HG03097 (cell line): ENCODE results near the gene ADAM29.
"Not testable (repeated sequence)": the region's sequence is repeated elsewhere in the genome, so short reads cannot be mapped to it uniquely, and the experiment has no call there.

Source experiments
- ATAC-seq: cut with Tn5 transposase; IDR thresholded peaks from one replicate; pipeline ENCODE4 v1.9.1; 2021; ENCODE audit not compliant: unreplicated experiment, low FRiP score

ADAM29 gene

DNA sequence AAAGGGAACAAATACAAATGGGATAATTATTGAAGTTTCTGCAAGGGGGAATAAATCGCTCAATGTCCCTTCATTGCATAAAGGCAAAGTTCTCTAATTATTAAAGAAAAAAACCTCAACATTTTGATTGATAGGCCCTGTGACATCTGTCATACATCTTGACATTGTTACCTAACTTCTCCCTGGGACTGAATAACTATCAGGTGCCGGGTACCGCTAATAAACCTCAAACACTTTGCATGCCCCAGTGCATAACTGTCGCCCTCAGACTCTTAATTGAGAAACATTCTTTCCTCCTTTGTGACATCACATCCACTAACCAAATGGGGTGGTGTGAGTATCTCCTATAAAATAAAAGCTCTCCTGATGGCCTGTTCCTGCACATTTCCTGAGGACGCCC, at the start of gene ADAM29:
Gene ADAM29 (plus strand): TSS at position 301 of the 400 bp plus-strand sequence. CDS start 57,168 bp downstream, outside the sequence.
- ATAC-seq = no peak

GRCh38 chr4:174869339-174869738, 48.8 kb upstream of the ADAM29 start:
- ATAC-seq = no peak

GRCh38 chr4:174870311-174870710, 47.8 kb upstream of the ADAM29 start:
- no peak for ATAC-seq

DNA sequence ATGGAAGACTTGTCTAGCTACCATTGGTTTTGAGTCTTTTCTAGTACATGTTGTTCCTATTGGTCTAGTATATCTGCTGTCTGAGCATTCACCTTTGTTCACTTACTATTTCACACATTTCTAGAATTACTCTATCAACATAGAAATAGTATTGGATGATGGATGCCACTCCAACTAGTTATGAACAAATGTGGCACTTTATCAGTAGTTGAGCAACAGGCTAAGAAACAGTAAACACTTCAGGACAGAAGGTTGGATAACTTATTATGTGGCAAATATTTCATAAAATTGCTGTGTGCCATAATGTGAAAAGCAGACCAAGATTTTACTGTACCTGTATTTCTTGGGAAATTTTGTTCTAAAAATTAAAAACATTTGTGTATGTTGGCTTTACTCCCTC, 46.8 kb upstream of the ADAM29 start:
- ATAC-seq = no peak

GRCh38 chr4:174873146-174873545, 45.0 kb upstream of the ADAM29 start:
- not testable (repeated sequence) for ATAC-seq

DNA sequence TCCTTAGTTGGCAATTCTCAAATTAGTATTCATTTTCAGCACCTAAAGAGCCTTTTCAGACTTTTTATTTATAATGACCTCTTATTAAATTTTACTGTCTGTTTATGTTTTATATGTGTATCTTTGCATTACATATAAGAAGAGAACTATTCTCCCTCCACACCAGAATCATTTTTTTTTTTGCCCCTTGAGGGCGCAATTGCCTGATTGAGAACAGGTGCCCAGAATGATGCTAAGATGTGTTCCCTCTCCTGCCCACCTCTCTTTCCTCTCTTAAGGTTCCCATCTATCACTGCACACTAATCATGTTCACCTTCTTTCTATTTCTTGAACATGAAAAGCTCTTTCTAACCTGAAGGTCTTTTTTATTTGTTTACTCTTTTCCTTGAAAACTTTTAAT, 44.2 kb upstream of the ADAM29 start:
- no peak for ATAC-seq

- no peak for ATAC-seq
Measured at GRCh38 chr4:174874898-174875297, 43.3 kb upstream of the ADAM29 start.

DNA sequence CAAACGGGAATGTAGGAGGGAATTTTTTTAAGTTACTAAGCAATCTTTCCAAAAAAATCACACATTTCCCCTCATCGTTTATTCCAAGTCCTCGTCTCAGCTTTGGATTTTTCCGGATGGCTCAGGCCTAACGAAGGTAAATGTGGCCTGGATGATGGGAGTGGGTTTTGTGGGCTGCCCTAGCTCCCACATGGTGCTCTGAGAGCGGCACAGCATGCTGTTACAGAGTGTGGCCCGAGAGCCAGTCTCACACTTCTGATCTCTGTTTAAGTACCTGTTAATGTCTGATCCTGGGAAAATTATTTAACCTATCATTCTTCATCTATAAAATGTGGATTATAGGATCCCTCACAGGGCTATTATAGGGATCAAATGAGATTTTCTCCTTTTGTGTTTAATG, 38.2 kb upstream of the ADAM29 start:
- ATAC-seq = no peak

GRCh38 chr4:174882317-174882992, 35.7 kb upstream of the ADAM29 start:
- ATAC-seq = no peak

DNA sequence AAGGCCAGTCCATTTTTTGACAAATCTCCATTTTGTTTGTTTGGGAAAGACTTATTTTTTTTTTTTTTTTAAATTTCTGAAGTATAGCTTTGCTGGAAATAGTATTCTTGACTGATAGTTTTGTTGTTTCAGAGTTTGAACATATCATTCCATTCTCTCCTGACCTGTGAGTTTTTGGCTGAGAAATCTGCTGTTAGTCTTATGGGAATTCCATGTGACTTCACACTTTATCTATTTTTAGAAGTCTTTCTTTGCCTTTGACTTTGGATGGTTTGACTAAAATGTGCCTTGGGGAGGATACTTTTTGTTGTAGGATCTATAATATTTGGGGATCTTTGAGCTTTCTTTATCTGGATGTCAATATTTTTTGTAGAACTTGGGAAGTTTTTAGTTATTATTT, 10.7 kb upstream of the ADAM29 start:
- ATAC-seq = no peak

GRCh38 chr4:174910271-174910670, 7.9 kb upstream of the ADAM29 start:
- no peak for ATAC-seq

GRCh38 chr4:174912919-174913543, 5.1 kb upstream of the ADAM29 start:
- ATAC-seq = no peak

DNA sequence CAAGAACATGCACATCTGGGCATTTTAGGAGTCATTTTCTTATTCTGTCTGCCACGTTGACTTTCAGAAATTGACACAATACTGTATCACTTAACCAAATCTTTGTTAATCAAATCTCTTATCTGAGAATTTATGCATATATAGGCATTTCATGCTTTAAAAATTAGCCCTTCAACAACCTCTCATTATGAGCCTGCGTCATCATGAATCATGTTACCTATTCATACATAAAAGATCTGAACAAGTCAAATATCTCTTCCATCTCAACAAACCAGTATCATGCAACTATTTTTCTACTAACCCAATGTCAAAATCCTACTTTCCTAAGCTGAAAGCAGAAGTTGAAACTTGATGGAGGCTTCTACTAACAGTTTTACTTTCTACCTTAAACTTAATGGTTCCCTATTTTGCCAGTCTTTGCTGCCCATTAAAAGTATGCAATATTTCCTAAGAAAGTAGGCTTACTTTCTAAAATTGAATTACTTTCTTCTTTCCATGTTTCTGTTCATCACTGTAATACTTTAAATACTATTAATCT, 1.8 kb downstream of the ADAM29 start:
- no peak for ATAC-seq

GRCh38 chr4:174926958-174927357, 8.8 kb downstream of the ADAM29 start:
- ATAC-seq = no peak

DNA sequence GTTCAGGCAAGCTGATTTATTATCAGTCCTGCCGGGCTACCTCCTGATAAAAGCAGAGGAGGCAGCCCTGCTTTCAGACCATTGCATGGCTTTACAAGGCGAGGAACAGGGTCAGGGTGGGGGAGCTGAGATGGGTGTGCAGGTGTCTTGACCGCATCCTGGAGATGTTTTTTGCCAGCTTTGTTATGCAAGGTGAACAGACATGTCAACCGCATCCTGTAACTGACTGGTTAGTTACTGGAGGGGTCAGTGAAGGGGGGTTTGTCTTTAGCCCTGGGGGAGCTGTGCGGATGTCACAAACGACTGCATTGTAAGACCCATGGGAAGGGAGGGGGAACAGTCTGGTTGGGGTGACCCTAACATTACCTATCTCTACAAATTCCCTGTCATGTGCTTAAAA, 10.0 kb downstream of the ADAM29 start:
- ATAC-seq = peak; percentile 60

GRCh38 chr4:174928575-174929253, 10.6 kb downstream of the ADAM29 start:
- ATAC-seq = peak; percentile 14

- no peak for ATAC-seq
Measured at GRCh38 chr4:174929346-174929745, 11.2 kb downstream of the ADAM29 start.

DNA sequence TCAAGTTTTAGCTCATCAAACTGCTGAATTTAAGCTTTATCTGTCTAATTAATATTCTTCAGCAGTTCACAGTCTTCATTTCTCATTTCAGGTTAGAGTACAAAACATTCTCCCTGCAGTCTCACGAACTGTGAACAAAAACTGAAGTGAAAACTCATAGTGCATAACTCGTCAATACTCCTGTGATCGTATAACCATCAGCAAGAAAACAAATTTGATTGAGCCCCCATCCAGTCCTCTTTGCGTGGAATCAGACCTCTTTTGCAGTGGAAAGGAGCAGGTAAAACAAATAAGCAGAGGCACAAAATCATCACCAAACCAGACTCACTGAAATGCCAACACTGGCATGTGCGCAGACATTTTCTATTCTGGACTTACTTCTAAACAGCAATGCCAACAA, 12.7 kb downstream of the ADAM29 start:
- no peak for ATAC-seq

- ATAC-seq = no peak
Measured at GRCh38 chr4:174933083-174933482, 14.9 kb downstream of the ADAM29 start.

DNA sequence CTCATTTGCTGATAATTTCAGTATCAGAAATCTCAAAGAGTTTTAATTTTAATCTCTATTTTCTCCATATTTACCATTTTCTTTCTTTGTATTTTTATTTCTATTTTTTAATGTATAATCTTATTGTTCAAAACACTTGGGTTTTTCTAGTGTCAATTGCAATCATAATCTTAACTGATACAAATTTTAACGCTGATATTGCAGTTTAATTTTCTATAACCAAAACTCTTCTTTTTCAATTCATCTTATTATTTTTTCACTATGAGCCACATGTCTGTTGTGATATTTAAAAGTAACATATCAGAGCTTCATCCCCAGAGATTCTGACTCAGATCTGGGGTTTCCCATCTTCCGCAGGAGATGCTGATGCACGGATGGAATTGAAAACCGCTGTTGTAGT, 16.2 kb downstream of the ADAM29 start:
- no peak for ATAC-seq

DNA sequence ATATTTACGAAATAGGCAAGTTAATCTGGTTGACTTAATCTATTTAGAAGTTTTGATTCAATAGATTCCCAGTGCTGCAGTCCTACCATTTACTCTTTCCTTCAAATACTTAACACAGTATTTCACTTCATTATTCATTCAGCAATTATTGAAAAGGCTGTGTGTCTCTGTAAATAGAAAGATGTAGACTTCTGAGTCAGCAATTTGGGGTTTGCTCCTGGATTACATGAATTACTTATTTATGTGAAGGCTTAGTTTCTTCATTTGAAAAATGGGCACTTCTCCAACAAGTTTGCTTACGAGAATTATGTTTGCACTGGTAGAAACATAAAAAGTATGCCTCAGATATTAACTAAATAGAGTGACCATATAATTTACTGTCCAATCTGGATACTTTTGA, 17.4 kb downstream of the ADAM29 start:
- no peak for ATAC-seq

GRCh38 chr4:174940002-174940401, 21.8 kb downstream of the ADAM29 start:
- no peak for ATAC-seq
